NCI-H774 (cell line): ENCODE data around the gene FAM193B.

Source experiments
- DNase-seq: peaks from one replicate; lab custom pipeline; 2025; lab: John Stamatoyannopoulos, UW

FAM193B gene

DNA sequence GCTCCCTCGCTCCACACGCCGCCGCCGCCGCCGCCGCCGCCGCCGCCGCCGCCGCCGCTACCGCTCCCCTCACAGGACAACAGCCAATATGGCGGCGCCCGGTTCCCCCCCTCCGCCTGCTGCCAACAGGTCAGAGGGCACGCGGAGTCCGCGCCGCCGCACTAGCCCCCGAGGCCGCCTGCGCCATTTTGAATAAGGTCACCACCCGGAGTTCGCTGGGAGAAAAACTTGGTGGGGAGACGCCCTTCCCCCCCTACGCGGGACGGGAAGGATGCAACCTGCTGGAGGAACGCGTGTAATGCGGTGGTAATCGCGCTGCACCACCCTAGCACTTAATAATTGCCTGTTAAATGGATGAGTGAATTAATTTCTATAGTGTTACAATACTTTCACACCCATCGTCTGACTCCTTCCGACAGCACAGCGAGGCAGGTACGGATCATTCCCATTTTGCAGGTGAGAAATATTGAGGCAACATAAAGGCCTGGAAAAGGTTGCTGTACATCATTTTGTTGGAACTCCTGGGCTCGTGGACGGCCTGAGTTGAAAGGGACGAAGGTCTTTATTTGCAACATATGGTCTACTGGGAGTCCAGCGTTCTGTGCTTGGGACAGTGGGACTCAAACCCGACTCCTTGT, at the start of gene FAM193B:
FAM193B (minus strand) TSS at position 90 of the 638 bp plus-strand sequence. CDS start 105 bp downstream, outside the sequence.
- peak; percentile 88 for DNase-seq

GRCh38 chr5:177604116-177604521, 49.8 kb upstream of the FAM193B start:
- DNase-seq = no peak

DNA sequence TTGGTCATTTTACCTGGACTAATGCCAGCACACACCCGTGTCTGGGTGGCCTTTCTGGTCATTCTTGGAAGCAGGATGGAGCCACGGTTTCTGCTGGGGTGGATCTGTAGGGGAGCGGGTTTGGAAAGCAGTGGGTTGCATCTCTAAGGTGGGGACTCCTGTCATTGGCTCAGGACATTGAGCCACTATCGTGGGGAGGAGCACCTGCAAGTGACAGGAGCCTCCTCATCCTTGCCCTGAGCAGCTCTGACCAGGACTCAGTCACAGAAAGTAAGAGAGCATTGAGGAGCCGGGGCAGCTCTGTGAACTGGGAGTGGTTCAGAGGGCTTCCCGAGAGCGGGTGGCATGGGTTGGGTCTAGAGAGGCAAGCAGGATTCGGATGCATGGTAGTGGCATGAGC, 49.3 kb upstream of the FAM193B start:
- DNase-seq = no peak

DNA sequence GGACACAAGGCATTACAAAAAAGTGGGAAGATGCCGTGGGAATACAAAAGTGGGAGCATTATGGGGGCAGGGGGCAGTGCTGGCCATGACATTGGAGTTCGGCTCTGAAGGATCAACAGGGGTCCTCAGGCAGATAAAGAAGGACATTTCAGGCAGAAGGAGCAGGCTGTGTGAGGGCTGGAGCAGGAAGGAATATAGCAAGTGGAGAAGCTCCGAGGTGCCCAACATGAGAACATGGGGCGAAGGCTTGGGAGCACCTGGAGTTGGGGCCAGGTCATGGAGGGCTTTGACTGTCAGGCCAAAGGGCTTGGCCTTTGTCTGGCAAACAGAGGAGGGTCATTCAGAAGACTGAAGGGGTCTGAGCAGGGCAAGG, 48.1 kb upstream of the FAM193B start:
- no peak for DNase-seq

GRCh38 chr5:177601577-177602457, 47.5 kb upstream of the FAM193B start:
- DNase-seq = no peak

- DNase-seq = no peak
Measured at GRCh38 chr5:177601126-177601525, 46.8 kb upstream of the FAM193B start.

GRCh38 chr5:177600508-177601018, 46.2 kb upstream of the FAM193B start:
- no peak for DNase-seq

- DNase-seq = peak; percentile 73
Measured at GRCh38 chr5:177599731-177600507, 45.6 kb upstream of the FAM193B start, which contains the start of gene B4GALT7. Gene B4GALT7, plus strand, starts transcription at chr5:177600132. Its CDS starts 79 bp downstream, at chr5:177600211.

DNA sequence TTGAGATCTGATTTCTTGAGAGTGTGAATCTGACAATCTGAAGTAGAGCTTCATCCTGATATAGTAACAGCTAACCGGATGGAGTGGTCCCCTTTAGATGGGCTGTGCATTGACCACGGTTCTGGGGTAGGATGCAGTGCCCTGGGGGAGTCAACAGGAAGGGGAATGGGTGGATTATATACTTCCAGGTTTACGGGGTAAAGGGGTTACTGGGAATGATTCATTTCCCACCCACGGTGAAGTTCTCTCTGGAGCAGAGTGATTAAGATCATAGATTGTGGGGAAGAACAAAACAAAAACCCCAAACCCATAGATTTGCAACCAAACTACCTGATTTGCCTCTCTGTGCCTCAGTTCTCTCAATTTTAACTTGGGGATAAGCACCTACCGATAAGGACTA, 44.1 kb upstream of the FAM193B start:
- no peak for DNase-seq

- no peak for DNase-seq
Measured at GRCh38 chr5:177596775-177597238, 42.4 kb upstream of the FAM193B start.

DNA sequence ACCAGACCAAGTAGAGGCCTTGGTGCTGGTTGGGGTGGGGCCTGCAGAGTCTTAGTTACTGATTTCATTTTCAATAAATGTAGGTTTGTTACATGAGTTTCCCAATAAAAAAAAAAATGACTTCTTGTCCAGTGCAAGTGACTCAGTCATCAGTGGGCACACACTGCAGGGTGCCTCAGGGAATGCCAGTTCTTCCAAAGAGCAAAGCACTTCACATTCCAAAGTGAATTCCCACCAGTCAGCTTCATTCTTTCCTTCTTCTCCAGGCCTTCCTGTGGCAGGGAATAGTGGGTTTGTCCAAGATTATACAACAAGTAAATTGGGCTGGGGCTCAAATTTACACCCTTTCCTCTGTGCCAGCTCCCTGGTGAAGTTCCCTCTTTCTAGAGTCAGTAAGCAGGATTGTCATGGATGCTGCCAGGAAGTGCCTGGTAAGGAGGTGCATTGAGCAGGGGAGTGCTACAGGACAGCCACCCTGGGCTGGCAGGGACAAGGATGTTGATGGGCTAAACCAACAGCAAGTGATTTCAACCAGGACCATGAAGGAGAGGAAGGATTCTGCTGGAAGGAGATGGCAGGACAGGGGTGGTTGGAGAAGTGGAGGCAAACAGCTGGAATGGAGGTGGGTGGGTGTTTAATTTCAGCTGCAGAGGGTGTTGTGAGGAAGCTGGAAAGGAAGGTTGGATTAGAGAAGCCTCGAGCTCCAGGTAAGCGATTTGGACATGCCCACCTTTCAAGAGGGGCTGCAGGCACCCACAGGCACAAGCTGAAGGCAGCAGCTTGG, 41.8 kb upstream of the FAM193B start:
- DNase-seq = no peak

DNA sequence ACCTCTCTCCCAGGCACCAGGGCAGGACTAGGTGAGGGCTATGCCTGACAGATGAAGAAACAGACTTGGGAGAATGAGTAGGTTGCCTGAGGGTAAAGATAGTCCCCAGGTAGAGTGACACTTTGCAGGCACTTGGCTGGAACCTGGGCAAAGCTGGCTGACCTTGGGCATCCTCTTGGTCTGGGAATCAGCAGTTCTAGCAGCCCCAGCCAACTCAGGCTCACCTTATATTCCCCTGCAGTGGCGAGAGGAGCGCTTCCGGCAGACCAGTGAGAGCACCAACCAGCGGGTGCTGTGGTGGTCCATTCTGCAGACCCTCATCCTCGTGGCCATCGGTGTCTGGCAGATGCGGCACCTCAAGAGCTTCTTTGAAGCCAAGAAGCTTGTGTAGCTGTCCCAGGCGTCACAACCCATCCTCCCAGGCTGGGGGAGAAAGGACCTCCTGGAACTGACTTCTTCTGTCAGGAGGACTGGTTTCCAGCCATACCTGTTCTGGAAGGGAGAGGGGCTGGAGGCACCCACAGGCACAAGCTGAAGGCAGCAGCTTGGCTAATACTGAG, 40.7 kb upstream of the FAM193B start:
- no peak for DNase-seq

- DNase-seq = no peak
Measured at GRCh38 chr5:177594071-177594470, 39.7 kb upstream of the FAM193B start.

- no peak for DNase-seq
Measured at GRCh38 chr5:177593511-177593910, 39.1 kb upstream of the FAM193B start.

DNA sequence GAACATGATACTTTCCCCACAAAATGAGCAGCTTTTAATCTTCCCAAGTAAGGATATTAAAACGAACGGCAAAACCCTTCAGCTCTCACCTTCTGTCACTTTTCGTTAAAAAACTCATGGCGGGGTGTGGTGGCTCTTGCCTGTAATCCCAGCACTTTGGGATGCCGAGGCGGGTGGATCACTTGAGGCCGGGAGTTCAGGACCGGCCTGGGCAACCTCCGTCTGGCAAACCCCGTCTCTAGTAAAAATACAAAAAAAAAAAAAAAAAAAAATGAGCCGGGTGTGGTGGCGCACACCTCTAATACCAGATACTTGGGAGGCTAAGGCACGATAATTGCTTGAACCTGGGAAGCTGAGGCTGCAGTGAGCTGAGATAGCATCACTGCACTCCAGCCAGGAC, 38.5 kb upstream of the FAM193B start:
- DNase-seq = no peak

GRCh38 chr5:177592010-177592834, 37.9 kb upstream of the FAM193B start, which contains the start of gene TMED9:
Gene TMED9, plus strand, starts transcription at chr5:177592203. Its CDS starts 12 bp downstream, at chr5:177592215.
- peak; percentile 94 for DNase-seq

- no peak for DNase-seq
Measured at GRCh38 chr5:177591690-177592009, 37.3 kb upstream of the FAM193B start.

- DNase-seq = no peak
Measured at GRCh38 chr5:177590406-177590805, 36.0 kb upstream of the FAM193B start.

- no peak for DNase-seq
Measured at GRCh38 chr5:177588413-177588909, 34.1 kb upstream of the FAM193B start.

DNA sequence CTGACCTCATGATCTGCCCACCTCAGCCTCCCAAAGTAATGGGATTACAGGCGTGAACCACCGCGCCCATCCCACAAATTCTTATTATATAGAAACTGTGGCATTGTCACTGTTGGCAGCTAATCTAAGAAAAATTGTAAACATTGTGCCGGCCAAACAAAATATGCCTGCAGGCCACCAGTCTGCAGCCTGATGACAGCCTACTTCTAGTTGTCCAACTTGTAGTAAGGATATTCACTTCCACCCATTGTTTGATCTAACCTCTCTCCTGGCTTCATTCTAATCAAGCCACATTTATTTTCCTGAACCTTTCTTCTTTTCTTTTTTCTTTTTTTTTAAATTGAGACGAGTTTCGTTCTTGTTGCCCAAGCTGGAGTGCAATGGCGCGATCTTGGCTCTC, 24.0 kb upstream of the FAM193B start:
- no peak for DNase-seq
